Measurements from ENCODE around the gene HMG20A. TPM values are rescaled to one million over a fixed set of nuclear protein-coding genes. Genes with fewer than 3 reads are reported as not detected.

Gene HMG20A
- total and polyA plus RNA-seq, 10 of the 15 experiments (the other 5 are each of a cell fraction or from before 2014, with no cell fraction given): 30.0 to 98.7 (median 46.8) TPM

DNA sequence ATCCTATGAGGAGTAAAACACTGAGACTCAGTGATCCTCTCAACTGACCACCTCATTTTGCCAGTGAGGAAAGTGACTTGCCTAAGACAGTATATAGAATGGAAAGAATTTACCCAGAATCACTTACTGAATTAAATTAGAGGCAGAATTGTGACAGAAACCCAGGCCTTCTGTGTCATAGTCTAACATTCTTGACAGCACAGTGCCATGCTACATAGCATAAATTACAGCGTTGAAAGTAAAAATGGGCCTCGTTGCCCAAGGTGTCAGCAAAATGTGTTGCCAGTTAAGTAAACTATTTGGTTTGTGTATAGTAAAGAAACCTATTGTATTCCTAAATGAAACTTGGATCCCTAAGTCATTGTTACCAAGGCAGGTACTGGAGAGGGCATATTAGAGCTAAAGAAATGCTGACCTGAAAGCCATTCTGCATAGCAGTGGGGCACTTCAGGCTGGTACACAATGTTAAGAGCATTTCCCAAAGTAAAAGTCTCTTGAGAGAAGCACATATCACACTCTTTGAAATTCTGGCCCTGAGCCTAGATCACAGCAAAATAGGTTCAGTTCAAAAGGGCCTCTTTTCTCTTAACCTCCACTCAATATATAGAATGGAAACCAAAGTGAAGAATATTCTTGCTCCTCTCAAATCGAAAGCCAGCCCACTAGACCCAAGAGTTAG, 53.8 kb downstream of the HMG20A start (continued):
- TF ChIP-seq, protein P1, sequence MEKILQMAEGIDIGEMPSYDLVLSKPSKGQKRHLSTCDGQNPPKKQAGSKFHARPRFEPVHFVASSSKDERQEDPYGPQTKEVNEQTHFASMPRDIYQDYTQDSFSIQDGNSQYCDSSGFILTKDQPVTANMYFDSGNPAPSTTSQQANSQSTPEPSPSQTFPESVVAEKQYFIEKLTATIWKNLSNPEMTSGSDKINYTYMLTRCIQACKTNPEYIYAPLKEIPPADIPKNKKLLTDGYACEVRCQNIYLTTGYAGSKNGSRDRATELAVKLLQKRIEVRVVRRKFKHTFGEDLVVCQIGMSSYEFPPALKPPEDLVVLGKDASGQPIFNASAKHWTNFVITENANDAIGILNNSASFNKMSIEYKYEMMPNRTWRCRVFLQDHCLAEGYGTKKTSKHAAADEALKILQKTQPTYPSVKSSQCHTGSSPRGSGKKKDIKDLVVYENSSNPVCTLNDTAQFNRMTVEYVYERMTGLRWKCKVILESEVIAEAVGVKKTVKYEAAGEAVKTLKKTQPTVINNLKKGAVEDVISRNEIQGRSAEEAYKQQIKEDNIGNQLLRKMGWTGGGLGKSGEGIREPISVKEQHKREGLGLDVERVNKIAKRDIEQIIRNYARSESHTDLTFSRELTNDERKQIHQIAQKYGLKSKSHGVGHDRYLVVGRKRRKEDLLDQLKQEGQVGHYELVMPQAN (conservative IDR thresholded peaks at IDR 0.05): no peak
- no peak for TF ChIP-seq GATAD2B (conservative IDR thresholded peaks at IDR 0.05; ENCODE audit: low read depth)
- TF ChIP-seq, protein P2, sequence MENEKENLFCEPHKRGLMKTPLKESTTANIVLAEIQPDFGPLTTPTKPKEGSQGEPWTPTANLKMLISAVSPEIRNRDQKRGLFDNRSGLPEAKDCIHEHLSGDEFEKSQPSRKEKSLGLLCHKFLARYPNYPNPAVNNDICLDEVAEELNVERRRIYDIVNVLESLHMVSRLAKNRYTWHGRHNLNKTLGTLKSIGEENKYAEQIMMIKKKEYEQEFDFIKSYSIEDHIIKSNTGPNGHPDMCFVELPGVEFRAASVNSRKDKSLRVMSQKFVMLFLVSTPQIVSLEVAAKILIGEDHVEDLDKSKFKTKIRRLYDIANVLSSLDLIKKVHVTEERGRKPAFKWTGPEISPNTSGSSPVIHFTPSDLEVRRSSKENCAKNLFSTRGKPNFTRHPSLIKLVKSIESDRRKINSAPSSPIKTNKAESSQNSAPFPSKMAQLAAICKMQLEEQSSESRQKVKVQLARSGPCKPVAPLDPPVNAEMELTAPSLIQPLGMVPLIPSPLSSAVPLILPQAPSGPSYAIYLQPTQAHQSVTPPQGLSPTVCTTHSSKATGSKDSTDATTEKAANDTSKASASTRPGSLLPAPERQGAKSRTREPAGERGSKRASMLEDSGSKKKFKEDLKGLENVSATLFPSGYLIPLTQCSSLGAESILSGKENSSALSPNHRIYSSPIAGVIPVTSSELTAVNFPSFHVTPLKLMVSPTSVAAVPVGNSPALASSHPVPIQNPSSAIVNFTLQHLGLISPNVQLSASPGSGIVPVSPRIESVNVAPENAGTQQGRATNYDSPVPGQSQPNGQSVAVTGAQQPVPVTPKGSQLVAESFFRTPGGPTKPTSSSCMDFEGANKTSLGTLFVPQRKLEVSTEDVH (IDR thresholded peaks at IDR 0.05; ENCODE audit: low read depth, partially characterized antibody): no peak
- no peak for TF ChIP-seq SMC3 (IDR thresholded peaks at IDR 0.05; ENCODE audit: borderline replicate concordance, low read length)

- intact Hi-C loops (cut with micrococcal nuclease; ENCODE audit: unreplicated experiment) (no loop called here), in situ Hi-C loops (cut with MboI) (no loop called here)
- Histone ChIP-seq H3K4me1 (ENCODE audit: control insufficient read depth, insufficient read depth, low read length) (no peaks in the 10 kb centered on the region; the same call in 1 of the 2 replicates), H3K4me3 (no peak overlapping the region), H3K36me3 (ENCODE audit: control insufficient read depth in 2 of 2, insufficient read depth in 2 of 2, low read length in 1 of 2) (peaks cover 8 to 35% of the 10 kb centered on the region in 2 experiments), H3K27me3 (replicated peaks in 1 of 2; ENCODE audit: control insufficient read depth in 2 of 2, insufficient read depth in 2 of 2, low read length in 1 of 2) (no peaks in the 10 kb centered on the region), H3K9ac (ENCODE audit: control insufficient read depth, insufficient read depth, low read length) (no peak overlapping the region), H2AFZ (ENCODE audit: control insufficient read depth, low read depth, low read length) (no peak overlapping the region), H3K9me3 (replicated peaks; ENCODE audit: control insufficient read depth, insufficient read depth, low read length) (no peaks in the 10 kb centered on the region), H3K27ac (ENCODE audit: control insufficient read depth, insufficient read depth) (no peak overlapping the region), H4K20me1 (ENCODE audit: control insufficient read depth, insufficient read depth) (no peaks in the 10 kb centered on the region), H3K4me2 (ENCODE audit: control insufficient read depth, insufficient read depth) (no peak overlapping the region), H3K79me2 (ENCODE audit: control insufficient read depth, insufficient read depth, low read length) (no peaks in the 10 kb centered on the region)
- ChIA-PET RAD21 (ENCODE audit: unreplicated experiment) (interaction anchor here (1.1 to 1.5 kb wide), 3 partner anchors 47 to 358 kb away, joined by 3 read pairs; no protein-coding TSS in a partner anchor), CTCF (interaction anchor here (1.5 to 1.9 kb wide), 2 partner anchors 68 to 288 kb away, joined by 3 to 6 read pairs; no protein-coding TSS in a partner anchor), SMC1A (ENCODE audit: uncharacterized antibody, unreplicated experiment) (interaction anchor here (1.1 to 1.5 kb wide), 3 partner anchors 9 to 356 kb away, joined by 3 to 5 read pairs (median 5); no protein-coding TSS in a partner anchor), POLR2A (interaction anchor here (0.6 kb wide), 1 partner anchor 92 kb away, joined by 7 read pairs; no protein-coding TSS in a partner anchor)
- DNase-seq (ENCODE audit: low read depth, low spot score) (no peak), ATAC-seq (no peak), FAIRE-seq (no peak)
- 100% methylated on average over 2 of the region's 2 CpGs for WGBS (ENCODE audit: insufficient coverage, insufficient replicate concordance, low lambda C conversion rate, missing lambda C conversion rate)
- no TSS peak for BruUV-seq (replicated peaks)
- TF ChIP-seq, protein P3, sequence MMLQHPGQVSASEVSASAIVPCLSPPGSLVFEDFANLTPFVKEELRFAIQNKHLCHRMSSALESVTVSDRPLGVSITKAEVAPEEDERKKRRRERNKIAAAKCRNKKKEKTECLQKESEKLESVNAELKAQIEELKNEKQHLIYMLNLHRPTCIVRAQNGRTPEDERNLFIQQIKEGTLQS (IDR thresholded peaks at IDR 0.05; ENCODE audit: borderline replicate concordance, extremely low read depth, low read depth, low read length): no peak
- no peak for TF ChIP-seq ETV6 (conservative IDR thresholded peaks at IDR 0.05 in 1 of 2, IDR thresholded peaks at IDR 0.05 in 1 of 2; ENCODE audit: borderline replicate concordance in 1 of 2, low read depth in 1 of 2)
- TF ChIP-seq, protein P4, sequence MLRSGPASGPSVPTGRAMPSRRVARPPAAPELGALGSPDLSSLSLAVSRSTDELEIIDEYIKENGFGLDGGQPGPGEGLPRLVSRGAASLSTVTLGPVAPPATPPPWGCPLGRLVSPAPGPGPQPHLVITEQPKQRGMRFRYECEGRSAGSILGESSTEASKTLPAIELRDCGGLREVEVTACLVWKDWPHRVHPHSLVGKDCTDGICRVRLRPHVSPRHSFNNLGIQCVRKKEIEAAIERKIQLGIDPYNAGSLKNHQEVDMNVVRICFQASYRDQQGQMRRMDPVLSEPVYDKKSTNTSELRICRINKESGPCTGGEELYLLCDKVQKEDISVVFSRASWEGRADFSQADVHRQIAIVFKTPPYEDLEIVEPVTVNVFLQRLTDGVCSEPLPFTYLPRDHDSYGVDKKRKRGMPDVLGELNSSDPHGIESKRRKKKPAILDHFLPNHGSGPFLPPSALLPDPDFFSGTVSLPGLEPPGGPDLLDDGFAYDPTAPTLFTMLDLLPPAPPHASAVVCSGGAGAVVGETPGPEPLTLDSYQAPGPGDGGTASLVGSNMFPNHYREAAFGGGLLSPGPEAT (IDR thresholded peaks at IDR 0.05; ENCODE audit: low read depth): no peak
- no peak for TF ChIP-seq ASH2L (IDR thresholded peaks at IDR 0.05; ENCODE audit: borderline replicate concordance, low read depth)
- TF ChIP-seq GABPA (IDR thresholded peaks at IDR 0.05; ENCODE audit: low read depth): no peak
Measured at GRCh38 chr15:77475001-77475400, 54.3 kb downstream of the HMG20A start.
